Measurements from ENCODE around the gene ABLIM3. TPM values are rescaled to one million over a fixed set of nuclear protein-coding genes. Genes with fewer than 3 reads are reported as not detected.

The ABLIM3 gene
- total and polyA plus RNA-seq, 8 donors = 1.3 to 8.1 (median 2.5) TPM

DNA sequence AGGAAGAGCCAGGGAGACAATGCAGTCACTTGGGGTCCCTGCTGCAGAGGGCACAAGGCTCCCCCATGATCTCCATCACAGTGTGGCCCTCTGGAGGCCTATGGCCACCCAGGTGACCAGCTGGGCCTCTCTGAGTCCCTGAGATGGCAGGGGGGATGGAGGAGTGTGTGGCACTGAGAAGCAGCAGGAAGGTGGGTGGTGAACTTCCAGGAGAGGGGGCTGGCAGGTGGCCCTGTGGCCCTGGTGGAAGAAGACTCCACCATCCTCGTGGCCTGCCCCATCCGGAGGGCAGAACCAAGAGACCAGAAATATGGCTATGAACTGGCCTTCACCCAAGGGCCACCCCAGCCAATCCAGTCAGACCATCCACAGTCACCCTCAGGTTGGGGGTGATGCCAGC, 98.6 kb downstream of the ABLIM3 start:
- WGBS, 2 donors = 68 to 83% methylated on average over 2 of the region's 2 CpGs
- H3K9me3 ChIP-seq = no peaks in the 10 kb centered on the region
- H3K4me1 ChIP-seq = no peaks in the 10 kb centered on the region
- FAIRE-seq (no peak), ATAC-seq (no peak), DNase-seq (no peak)
- H3K36me3 ChIP-seq = no peaks in the 10 kb centered on the region
- no peak overlapping the region for H3K4me3 ChIP-seq
- H3K27me3 ChIP-seq = no peaks in the 10 kb centered on the region
- no peak overlapping the region for H3K27ac ChIP-seq
- intact Hi-C loops (cut with DNase I) = no loop called here
- no peak for TF ChIP-seq CTCF (IDR thresholded peaks at IDR 0.05)

DNA sequence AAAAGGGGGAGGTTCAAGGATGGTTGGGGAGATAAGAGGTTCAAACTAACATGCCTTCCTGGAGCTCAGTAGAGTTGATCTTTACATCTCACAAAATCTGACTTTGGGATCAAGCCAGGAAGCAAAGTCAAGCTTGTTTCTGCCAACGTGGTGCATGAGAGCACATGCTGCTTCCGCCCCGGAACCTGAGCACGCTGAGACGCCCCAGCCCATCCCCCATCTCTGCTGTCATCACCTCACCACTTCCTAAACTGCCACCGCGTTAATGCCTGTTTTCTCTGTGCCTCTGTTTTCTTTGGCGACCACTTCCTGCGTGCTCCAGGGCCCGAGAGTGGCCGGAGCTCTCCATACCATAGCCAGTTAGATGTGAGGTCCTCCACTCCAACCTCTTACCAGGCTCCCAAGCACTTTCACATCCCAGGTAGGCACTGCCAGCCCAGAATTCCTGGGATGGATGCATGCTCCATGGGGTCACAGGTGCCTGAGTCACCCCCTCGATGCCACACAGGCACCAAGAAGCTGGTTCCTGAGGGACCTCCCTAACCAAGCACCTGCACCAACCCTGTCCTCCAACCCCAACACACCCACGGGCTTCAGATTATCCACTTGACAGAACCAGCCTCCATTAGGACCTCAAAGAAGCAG, 99.2 kb downstream of the ABLIM3 start:
- no peak for FAIRE-seq
- DNase-seq = peak in 1 of 6 donors; percentile 24
- Histone ChIP-seq H3K27ac (no peak overlapping the region), H3K4me3 (no peak overlapping the region), H3K36me3 (no peaks in the 10 kb centered on the region), H3K27me3 (no peaks in the 10 kb centered on the region), H3K4me1 (no peaks in the 10 kb centered on the region), H3K9me3 (no peaks in the 10 kb centered on the region)
- no peak for TF ChIP-seq CTCF (IDR thresholded peaks at IDR 0.05)
- 65 to 66% methylated on average over 13 of the region's 13 CpGs for WGBS, 2 donors
- intact Hi-C loops (cut with DNase I) = no loop called here
- peak in 1 of 4 donors; percentile 65 for ATAC-seq

DNA sequence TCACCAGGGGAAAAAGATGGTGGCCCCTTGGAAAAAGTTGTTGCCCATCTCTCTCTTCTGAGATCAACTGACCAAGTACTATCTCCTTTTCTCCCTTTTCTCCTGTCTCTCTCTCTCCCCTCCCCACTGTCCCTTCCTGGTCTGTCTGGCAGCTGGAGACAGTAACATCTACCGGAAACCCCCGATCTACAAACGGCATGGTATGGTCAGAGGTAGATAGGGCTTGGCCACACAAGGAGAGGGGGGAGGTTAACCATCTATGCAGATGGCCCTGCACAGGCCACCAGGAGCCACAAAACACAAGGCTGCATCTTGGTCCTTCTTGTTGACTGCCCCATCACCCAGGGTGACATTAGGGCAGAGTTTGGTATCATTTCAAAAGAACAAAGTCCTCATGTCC, 101.0 kb downstream of the ABLIM3 start:
- ATAC-seq (no peak), FAIRE-seq (no peak), DNase-seq (no peak)
- WGBS, 2 donors = 73 to 82% methylated on average over 3 of the region's 3 CpGs
- Histone ChIP-seq H3K27me3 (no peaks in the 10 kb centered on the region), H3K9me3 (no peaks in the 10 kb centered on the region), H3K36me3 (no peaks in the 10 kb centered on the region), H3K4me1 (no peaks in the 10 kb centered on the region), H3K27ac (no peak overlapping the region), H3K4me3 (no peak overlapping the region)
- intact Hi-C loops (cut with DNase I) = no loop called here
- no peak for TF ChIP-seq CTCF (IDR thresholded peaks at IDR 0.05)

DNA sequence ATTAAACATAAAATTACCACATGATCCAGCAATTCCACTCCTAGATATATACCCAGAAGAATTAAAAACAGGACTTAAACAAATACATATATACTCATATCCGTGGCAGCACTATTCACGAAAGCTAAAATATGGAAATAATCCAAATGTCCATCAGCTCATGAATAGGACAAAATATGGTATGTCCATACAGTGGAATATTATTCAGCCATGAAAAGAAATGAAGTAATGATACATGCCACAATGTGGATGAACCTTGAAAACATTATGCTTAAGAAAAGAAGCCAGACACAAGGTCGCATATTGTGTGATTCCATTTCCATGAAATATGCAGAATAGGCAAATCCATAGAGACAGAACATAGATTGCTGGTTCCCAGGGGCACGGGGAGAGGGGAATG, 105.6 kb downstream of the ABLIM3 start:
- WGBS, 2 donors = 74 to 82% methylated on average over 4 of the region's 4 CpGs
- no peak for FAIRE-seq
- Histone ChIP-seq H3K27me3 (no peaks in the 10 kb centered on the region), H3K27ac (no peak overlapping the region), H3K36me3 (no peaks in the 10 kb centered on the region), H3K4me1 (no peaks in the 10 kb centered on the region), H3K9me3 (no peaks in the 10 kb centered on the region), H3K4me3 (no peak overlapping the region)
- ATAC-seq = no peak
- intact Hi-C loops (cut with DNase I) = no loop called here
- TF ChIP-seq CTCF (IDR thresholded peaks at IDR 0.05) = no peak
- no peak for DNase-seq

DNA sequence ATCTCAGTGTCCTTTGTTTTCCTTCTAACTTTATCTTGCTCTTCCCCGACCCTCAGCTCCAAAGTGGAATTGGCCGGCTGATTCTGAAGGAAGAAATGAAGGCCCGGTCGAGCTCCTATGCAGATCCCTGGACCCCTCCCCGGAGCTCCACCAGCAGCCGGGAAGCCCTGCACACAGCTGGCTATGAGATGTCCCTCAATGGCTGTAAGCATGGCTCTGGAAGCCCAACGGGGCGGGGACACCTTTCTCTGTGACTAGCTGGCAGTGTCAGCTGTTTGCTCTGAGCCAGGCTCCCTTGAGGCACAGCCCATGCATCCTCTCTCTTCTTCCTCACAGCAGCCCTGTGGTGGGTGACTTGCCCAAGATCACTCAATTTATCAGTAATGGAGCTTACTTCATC, 106.4 kb downstream of the ABLIM3 start:
- DNase-seq (no peak), ATAC-seq (no peak), FAIRE-seq (no peak)
- Histone ChIP-seq H3K4me3 (no peak overlapping the region), H3K36me3 (no peaks in the 10 kb centered on the region), H3K9me3 (no peaks in the 10 kb centered on the region), H3K27me3 (no peaks in the 10 kb centered on the region), H3K27ac (no peak overlapping the region), H3K4me1 (no peaks in the 10 kb centered on the region)
- TF ChIP-seq CTCF (IDR thresholded peaks at IDR 0.05) = no peak
- intact Hi-C loops (cut with DNase I) = no loop called here
- 76 to 83% methylated on average over 8 of the region's 8 CpGs for WGBS, 2 donors
